Measurements from ENCODE around the gene TBCEL.
"Not testable (repeated sequence)": the region's sequence is repeated elsewhere in the genome, so short reads cannot be mapped to it uniquely, and the experiment has no call there.

The TBCEL gene

GRCh38 chr11:121023848-121024751, at the start of gene TBCEL:
Gene TBCEL, plus strand, starts transcription at chr11:121024102. Its CDS starts 21,589 bp downstream, at chr11:121045691.
- peak; percentile 61 to 78 (median 69) for DNase-seq (ENCODE audit: low read depth in 2 of 3, low spot score in 1 of 3)

- no peak for DNase-seq (ENCODE audit: low read depth in 2 of 3, low spot score in 1 of 3)
Measured at GRCh38 chr11:120974466-120974865, 49.4 kb upstream of the TBCEL start.

- no peak for DNase-seq (ENCODE audit: low read depth in 2 of 3, low spot score in 1 of 3)
Measured at GRCh38 chr11:120974965-120975364, 48.9 kb upstream of the TBCEL start.

GRCh38 chr11:120977266-120978137, 46.4 kb upstream of the TBCEL start:
- no peak for DNase-seq (ENCODE audit: low read depth in 2 of 3, low spot score in 1 of 3)

- DNase-seq (ENCODE audit: low read depth in 2 of 3, low spot score in 1 of 3) = no peak
Measured at GRCh38 chr11:120978701-120979100, 45.2 kb upstream of the TBCEL start.

GRCh38 chr11:120985718-120986569, 38.0 kb upstream of the TBCEL start:
- peak; percentile 10 to 17 (median 10) for DNase-seq (ENCODE audit: low read depth in 2 of 3, low spot score in 1 of 3)

- DNase-seq (ENCODE audit: low read depth in 2 of 3, low spot score in 1 of 3) = no peak
Measured at GRCh38 chr11:120988603-120989002, 35.3 kb upstream of the TBCEL start.

GRCh38 chr11:120991830-120992686, 31.8 kb upstream of the TBCEL start:
- no peak for DNase-seq (ENCODE audit: low read depth in 2 of 3, low spot score in 1 of 3)

- DNase-seq (ENCODE audit: low read depth in 2 of 3, low spot score in 1 of 3) = no peak
Measured at GRCh38 chr11:120994091-120994859, 29.6 kb upstream of the TBCEL start.

GRCh38 chr11:120995184-120995583, 28.7 kb upstream of the TBCEL start:
- no peak for DNase-seq (ENCODE audit: low read depth in 2 of 3, low spot score in 1 of 3)

GRCh38 chr11:120996973-120997372, 26.9 kb upstream of the TBCEL start:
- no peak for DNase-seq (ENCODE audit: low read depth in 2 of 3, low spot score in 1 of 3)

GRCh38 chr11:120998581-120998980, 25.3 kb upstream of the TBCEL start:
- DNase-seq (ENCODE audit: low read depth in 2 of 3, low spot score in 1 of 3) = no peak

- no peak for DNase-seq (ENCODE audit: low read depth in 2 of 3, low spot score in 1 of 3)
Measured at GRCh38 chr11:121004206-121004840, 19.6 kb upstream of the TBCEL start.

GRCh38 chr11:121006922-121007321, 17.0 kb upstream of the TBCEL start:
- no peak for DNase-seq (ENCODE audit: low read depth in 2 of 3, low spot score in 1 of 3)

GRCh38 chr11:121008551-121008950, 15.4 kb upstream of the TBCEL start:
- DNase-seq (ENCODE audit: low read depth in 2 of 3, low spot score in 1 of 3) = no peak

GRCh38 chr11:121012091-121012490, 11.8 kb upstream of the TBCEL start:
- no peak for DNase-seq (ENCODE audit: low read depth in 2 of 3, low spot score in 1 of 3)

GRCh38 chr11:121018746-121019145, 5.2 kb upstream of the TBCEL start:
- DNase-seq (ENCODE audit: low read depth in 2 of 3, low spot score in 1 of 3) = no peak

- not testable (repeated sequence) for DNase-seq (ENCODE audit: low read depth in 2 of 3, low spot score in 1 of 3)
Measured at GRCh38 chr11:121021718-121022117, 2.2 kb upstream of the TBCEL start.

- DNase-seq (ENCODE audit: low read depth in 2 of 3, low spot score in 1 of 3) = no peak
Measured at GRCh38 chr11:121024989-121025388, 1.1 kb downstream of the TBCEL start.

Measured in stimulated activated CD4-positive, alpha-beta T cell treated with anti-CD3 and anti-CD28 coated beads, Interleukin-12 subunit alpha, Interleukin-12 subunit beta, amount 100 ng/mL, for 48 hours (primary cell).